SU-DHL-6 (cell line): ENCODE measurements around the gene GRIK4.
"Not testable (repeated sequence)": the region's sequence is repeated elsewhere in the genome, so short reads cannot be mapped to it uniquely, and the experiment has no call there.

Experiments
- H2AFZ ChIP-seq: fragments of 200-600 bp; sonication (generic); 2 replicates; pipeline ENCODE4 v1.6.1; 2014; ENCODE audit warnings: low read depth, mild to moderate bottlenecking, moderate library complexity, mixed read lengths, antibody characterized with exemption, low read length; ENCODE audit not compliant: severe bottlenecking
- H3F3A ChIP-seq: fragments of 200-600 bp; shearing (Covaris generic); 2 replicates; pipeline ENCODE4 v1.6.0; 2016; ENCODE audit warnings: antibody characterized with exemption, mild to moderate bottlenecking; ENCODE audit not compliant: insufficient read depth
- H3K27ac ChIP-seq: fragments of 200-600 bp; sonication (generic); 2 replicates; pipeline ENCODE4 v1.5.1; 2016; ENCODE audit warnings: low read depth, mild to moderate bottlenecking, low read length, moderate library complexity, mixed read lengths
- H3K27me3 ChIP-seq: fragments of 200-600 bp; sonication (generic), shearing (Covaris generic); 2 replicates; pipeline ENCODE4 v1.6.0; 2014; ENCODE audit warnings: mild to moderate bottlenecking, low read length
- H3K36me3 ChIP-seq: fragments of 200-600 bp; sonication (generic); 2 replicates; pipeline ENCODE4 v1.6.1; 2014; ENCODE audit warnings: mild to moderate bottlenecking, low read length, mixed read lengths
- H3K4me2 ChIP-seq: fragments of 300-600, 200-600 bp; shearing (Covaris generic), sonication (generic); 2 replicates; pipeline ENCODE4 v1.6.0; 2014; ENCODE audit warnings: low read length, low read depth, mild to moderate bottlenecking; ENCODE audit not compliant: poor library complexity, severe bottlenecking
- H3K4me3 ChIP-seq: fragments of 200-600 bp; sonication (generic); 2 replicates; pipeline ENCODE4 v1.5.1; 2014; ENCODE audit warnings: antibody characterized with exemption, low read length, mild to moderate bottlenecking, mixed read lengths; ENCODE audit not compliant: insufficient read depth, poor library complexity, severe bottlenecking
- H3K79me2 ChIP-seq: fragments of 200-600 bp; sonication (generic); 2 replicates; pipeline ENCODE4 v1.6.1; 2014; ENCODE audit warnings: mild to moderate bottlenecking, low read length, moderate library complexity; ENCODE audit not compliant: insufficient read depth
- H3K9ac ChIP-seq: fragments of 200-600 bp; sonication (generic); 2 replicates; pipeline ENCODE4 v1.7.0; 2014; ENCODE audit warnings: mild to moderate bottlenecking, low read length
- H3K9me2 ChIP-seq: fragments of 200-600 bp; sonication (generic); replicated peaks from 2 replicates; pipeline ENCODE4 v1.6.1; 2014; ENCODE audit warnings: low read length; ENCODE audit not compliant: insufficient read depth
- H3K9me3 ChIP-seq: fragments of 200-600 bp; sonication (generic); 2 replicates; pipeline ENCODE4 v1.6.1; 2014; ENCODE audit warnings: low read length, mixed read lengths; ENCODE audit not compliant: insufficient read depth
- H4K20me1 ChIP-seq: fragments of 200-600 bp; sonication (generic); 2 replicates; pipeline ENCODE4 v1.6.1; 2014; ENCODE audit warnings: low read depth, mild to moderate bottlenecking, antibody characterized with exemption, low read length, moderate library complexity, mixed read lengths
- CTCF ChIP-seq: fragments of 200-600 bp; sonication (generic); IDR thresholded peaks from one replicate; pipeline ENCODE4 v1.5.1; 2017; ENCODE audit warnings: antibody characterized with exemption, mild to moderate bottlenecking, low read length, moderate library complexity; ENCODE audit not compliant: insufficient read depth, poor library complexity, severe bottlenecking
- EZH2phosphoT487 ChIP-seq: fragments of 200-600 bp; sonication (generic), shearing (Covaris generic); conservative IDR thresholded peaks from 2 replicates; pipeline ENCODE4 v1.6.1; 2018; ENCODE audit warnings: mild to moderate bottlenecking, antibody characterized with exemption, low read length, moderate library complexity, mixed read lengths

GRIK4 gene

GRCh38 chr11:121029153-121029552 lies 517.6 kb downstream of the GRIK4 start:
- no peaks in the 10 kb centered on the region for H3K27me3 ChIP-seq
- no peaks in the 10 kb centered on the region for H3K9me2 ChIP-seq
- TF ChIP-seq EZH2phosphoT487 (no peak), CTCF (no peak)
- no peaks in the 10 kb centered on the region; the same call in 1 of the 2 replicates for H3F3A ChIP-seq
- H3K4me3 ChIP-seq, result no peak overlapping the region
- H3K27ac ChIP-seq, result no peak overlapping the region
- 0 out of 2 replicates have a peak, but pooled peaks cover 12% of the 10 kb centered on the region for H4K20me1 ChIP-seq
- H3K9ac ChIP-seq, result no peak overlapping the region
- no peak overlapping the region for H2AFZ ChIP-seq
- H3K79me2 ChIP-seq, result peaks cover 14% of the 10 kb centered on the region
- no peak overlapping the region for H3K4me2 ChIP-seq
- no peaks in the 10 kb centered on the region for H3K9me3 ChIP-seq
- H3K36me3 ChIP-seq, result no peaks in the 10 kb centered on the region

GRCh38 chr11:121029813-121030445 lies 518.4 kb downstream of the GRIK4 start:
- H3K4me3 ChIP-seq, result no peak overlapping the region
- peaks cover 9% of the 10 kb centered on the region for H3K79me2 ChIP-seq
- no peak overlapping the region for H2AFZ ChIP-seq
- no peak overlapping the region for H3K9ac ChIP-seq
- no peak overlapping the region for H3K27ac ChIP-seq
- H3F3A ChIP-seq, result no peaks in the 10 kb centered on the region; the same call in 1 of the 2 replicates
- no peaks in the 10 kb centered on the region for H3K27me3 ChIP-seq
- TF ChIP-seq EZH2phosphoT487, result no peak
- no peaks in the 10 kb centered on the region for H3K9me3 ChIP-seq
- H3K36me3 ChIP-seq, result no peaks in the 10 kb centered on the region
- H4K20me1 ChIP-seq, result 0 out of 2 replicates have a peak, but pooled peaks cover 12% of the 10 kb centered on the region
- no peaks in the 10 kb centered on the region for H3K9me2 ChIP-seq
- no peak overlapping the region for H3K4me2 ChIP-seq

- no peak overlapping the region for H3K27ac ChIP-seq
- 0 out of 2 replicates have a peak, but pooled peaks cover 12% of the 10 kb centered on the region for H4K20me1 ChIP-seq
- no peaks in the 10 kb centered on the region for H3K79me2 ChIP-seq
- H2AFZ ChIP-seq, result no peak overlapping the region
- H3F3A ChIP-seq, result no peaks in the 10 kb centered on the region; the same call in 1 of the 2 replicates
- no peaks in the 10 kb centered on the region for H3K36me3 ChIP-seq
- no peaks in the 10 kb centered on the region for H3K9me2 ChIP-seq
- H3K9me3 ChIP-seq, result no peaks in the 10 kb centered on the region
- no peak overlapping the region for H3K9ac ChIP-seq
- no peaks in the 10 kb centered on the region for H3K27me3 ChIP-seq
- no peak overlapping the region for H3K4me3 ChIP-seq
- H3K4me2 ChIP-seq, result no peak overlapping the region
- TF ChIP-seq CTCF (no peak), EZH2phosphoT487 (no peak)
Observed at GRCh38 chr11:121031167-121031566, 519.6 kb downstream of the GRIK4 start.

- not testable (repeated sequence) for H3K9me2 ChIP-seq
- H4K20me1 ChIP-seq, result 0 out of 2 replicates have a peak, but pooled peaks cover 12% of the 10 kb centered on the region
Observed at GRCh38 chr11:121031648-121032047, 520.1 kb downstream of the GRIK4 start.

More at GRCh38 chr11:121031648-121032047, 520.1 kb downstream of the GRIK4 start:
- H3K27ac ChIP-seq, H3K27me3 ChIP-seq, H2AFZ ChIP-seq, H3K4me2 ChIP-seq, H3K36me3 ChIP-seq, H3K9me3 ChIP-seq, H3F3A ChIP-seq, H3K4me3 ChIP-seq, H3K9ac ChIP-seq, H3K79me2 ChIP-seq: not testable (repeated sequence)
